Fibroblast of lung (primary cell): ENCODE measurements around the gene EXTL1. TPM values are rescaled to one million over a fixed set of nuclear protein-coding genes. Genes with fewer than 3 reads are reported as not detected.

Experiments used
- DNase-seq, 2 donors: peaks; one replicate each; pipeline versions ENCODE4 v3.0.0 to v3.0.0-alpha.2; 2010; ENCODE audit warnings: low read depth in 2 of 2
- H2AFZ ChIP-seq: 2 replicates; pipeline ENCODE4 v1.5.1; 2012; ENCODE audit warnings: low read length, control low read depth, inconsistent platforms
- H3K27ac ChIP-seq: 2 replicates; pipeline ENCODE4 v1.5.1; 2011; ENCODE audit warnings: low read length, control low read depth; ENCODE audit not compliant: insufficient read depth
- H3K27me3 ChIP-seq: 2 replicates; pipeline ENCODE4 v1.5.1; 2011; ENCODE audit warnings: mild to moderate bottlenecking, low read length; ENCODE audit not compliant: control insufficient read depth, insufficient read depth
- H3K36me3 ChIP-seq: 2 replicates; pipeline ENCODE4 v1.5.1; 2011; ENCODE audit warnings: low read length; ENCODE audit not compliant: control insufficient read depth, insufficient read depth
- H3K4me1 ChIP-seq: 2 replicates; pipeline ENCODE4 v1.5.1; 2011; ENCODE audit warnings: low read length; ENCODE audit not compliant: control insufficient read depth, insufficient read depth; ENCODE audit errors: extremely low read depth
- H3K4me2 ChIP-seq: 2 replicates; pipeline ENCODE4 v1.5.1; 2011; ENCODE audit warnings: low read length, control low read depth; ENCODE audit not compliant: insufficient read depth; ENCODE audit errors: extremely low read depth
- H3K4me3 ChIP-seq, 4 experiments: fragments of 200-600 bp in 1 of 4; sonication (generic) in 1 of 4; replicated peaks in 1 of 4; 2 replicates each; pipeline ENCODE4 v1.5.1; 2011 to 2016; ENCODE audit warnings: low read length in 4 of 4, low read depth in 3 of 4, mild to moderate bottlenecking in 3 of 4, control low read depth in 2 of 4, inconsistent platforms in 1 of 4, mixed read lengths in 1 of 4; ENCODE audit not compliant: insufficient read depth in 1 of 4; ENCODE audit errors: control extremely low read depth in 1 of 4
- H3K79me2 ChIP-seq: 2 replicates; pipeline ENCODE4 v1.5.1; 2012; ENCODE audit warnings: mild to moderate bottlenecking, low read length, inconsistent platforms; ENCODE audit not compliant: control insufficient read depth, insufficient read depth
- H3K9ac ChIP-seq: 2 replicates; pipeline ENCODE4 v1.5.1; 2011; ENCODE audit warnings: mild to moderate bottlenecking, low read length, control low read depth; ENCODE audit not compliant: insufficient read depth
- H3K9me3 ChIP-seq: 2 replicates; pipeline ENCODE4 v1.5.1; 2012; ENCODE audit warnings: low read depth, low read length; ENCODE audit not compliant: control insufficient read depth, insufficient read depth
- H4K20me1 ChIP-seq: 2 replicates; pipeline ENCODE4 v1.5.1; 2011; ENCODE audit warnings: low read length; ENCODE audit not compliant: control insufficient read depth, insufficient read depth; ENCODE audit errors: extremely low read depth
- CTCF ChIP-seq, 2 donors: IDR thresholded peaks in 1 of 2; conservative IDR thresholded peaks in 1 of 2; 1 replicate in 1 of 2; 2 replicates in 1 of 2; pipeline ENCODE4 v1.5.1; 2011 to 2012; ENCODE audit warnings: low read length in 2 of 2, control low read depth in 1 of 2, inconsistent platforms in 1 of 2, low read depth in 1 of 2, mild to moderate bottlenecking in 1 of 2
- EZH2 ChIP-seq: IDR thresholded peaks from 2 replicates; pipeline ENCODE4 v1.5.1; 2012; ENCODE audit warnings: low read length, control low read depth, mild to moderate bottlenecking; ENCODE audit errors: missing control alignments
- polyA plus RNA-seq, 2 donors: library from polyadenylated mRNA; depleted of rRNA in 1 of 2; stranded (reverse) in 1 of 2; unstranded in 1 of 2; fragments of >200 nt; gene quantifications; 2 replicates each; pipeline ENCODE4 v1.2.1, GENCODE V29; 2011 to 2012; ENCODE audit warnings: missing spikeins in 1 of 2
- total RNA-seq: library from RNA; depleted of rRNA; stranded (reverse); fragments of >200 nt; gene quantifications from 2 replicates; pipeline ENCODE4 v1.2.1, GENCODE V29; 2014

EXTL1 gene
- total and polyA plus RNA-seq, 2 donors (not counting 1 experiment from before 2014, with no cell fraction given), result 0.33 to 0.39 TPM

- Histone ChIP-seq H3K79me2 (no peaks in the 10 kb centered on the region), H3K27ac (no peak overlapping the region), H3K27me3 (peaks cover 16% of the 10 kb centered on the region), H3K9me3 (no peaks in the 10 kb centered on the region), H3K4me3 (no peak overlapping the region), H3K36me3 (no peaks in the 10 kb centered on the region), H3K4me2 (no peak overlapping the region), H4K20me1 (no peaks in the 10 kb centered on the region), H3K9ac (no peak overlapping the region), H3K4me1 (peaks cover 10% of the 10 kb centered on the region), H2AFZ (no peak overlapping the region)
- TF ChIP-seq EZH2 (no peak), CTCF (conservative IDR thresholded peaks at IDR 0.05 in 1 of 2, IDR thresholded peaks at IDR 0.05 in 1 of 2; ENCODE audit: low read depth in 1 of 2, low read length in 2 of 2) (no peak)
- DNase-seq, result no peak
These were observed 16.3 kb downstream of the EXTL1 start for GRCh38 chr1:26037904-26038303.

GRCh38 chr1:26038477-26038876, 16.9 kb downstream of the EXTL1 start:
- no peaks in the 10 kb centered on the region for H3K36me3 ChIP-seq
- H3K79me2 ChIP-seq, result no peaks in the 10 kb centered on the region
- no peaks in the 10 kb centered on the region for H4K20me1 ChIP-seq
- no peak for TF ChIP-seq EZH2
- TF ChIP-seq CTCF (conservative IDR thresholded peaks at IDR 0.05 in 1 of 2, IDR thresholded peaks at IDR 0.05 in 1 of 2; ENCODE audit: low read depth in 1 of 2, low read length in 2 of 2), result no peak
- no peaks in the 10 kb centered on the region for H3K9me3 ChIP-seq
- H3K4me1 ChIP-seq, result peaks cover 10% of the 10 kb centered on the region
- no peak overlapping the region for H2AFZ ChIP-seq
- H3K9ac ChIP-seq, result no peak overlapping the region
- H3K27me3 ChIP-seq, result peaks cover 19% of the 10 kb centered on the region
- H3K4me2 ChIP-seq, result no peak overlapping the region
- H3K27ac ChIP-seq, result no peak overlapping the region
- H3K4me3 ChIP-seq, result no peak overlapping the region
- DNase-seq, result no peak

GRCh38 chr1:26038904-26039303, 17.3 kb downstream of the EXTL1 start:
- no peak overlapping the region for H3K9ac ChIP-seq
- no peak for DNase-seq
- no peak overlapping the region for H3K4me3 ChIP-seq
- no peak overlapping the region for H3K4me2 ChIP-seq
- H3K9me3 ChIP-seq, result no peaks in the 10 kb centered on the region
- no peak overlapping the region for H2AFZ ChIP-seq
- no peak overlapping the region for H3K27ac ChIP-seq
- H4K20me1 ChIP-seq, result no peaks in the 10 kb centered on the region
- H3K36me3 ChIP-seq, result no peaks in the 10 kb centered on the region
- TF ChIP-seq CTCF (conservative IDR thresholded peaks at IDR 0.05 in 1 of 2, IDR thresholded peaks at IDR 0.05 in 1 of 2; ENCODE audit: low read depth in 1 of 2, low read length in 2 of 2), result no peak
- TF ChIP-seq EZH2, result no peak
- peaks cover 22% of the 10 kb centered on the region for H3K27me3 ChIP-seq
- peaks cover 10% of the 10 kb centered on the region for H3K4me1 ChIP-seq
- no peaks in the 10 kb centered on the region for H3K79me2 ChIP-seq
